ENCODE measurements around the gene TSKU. TPM values are rescaled to one million over a fixed set of nuclear protein-coding genes. Genes with fewer than 3 reads are reported as not detected.
"Not testable (repeated sequence)": the region's sequence is repeated elsewhere in the genome, so short reads cannot be mapped to it uniquely, and the experiment has no call there.

Gene TSKU
- polyA plus RNA-seq, 1 of the 3 experiments (the other 2 are of a cell fraction) = 20.7 TPM

DNA sequence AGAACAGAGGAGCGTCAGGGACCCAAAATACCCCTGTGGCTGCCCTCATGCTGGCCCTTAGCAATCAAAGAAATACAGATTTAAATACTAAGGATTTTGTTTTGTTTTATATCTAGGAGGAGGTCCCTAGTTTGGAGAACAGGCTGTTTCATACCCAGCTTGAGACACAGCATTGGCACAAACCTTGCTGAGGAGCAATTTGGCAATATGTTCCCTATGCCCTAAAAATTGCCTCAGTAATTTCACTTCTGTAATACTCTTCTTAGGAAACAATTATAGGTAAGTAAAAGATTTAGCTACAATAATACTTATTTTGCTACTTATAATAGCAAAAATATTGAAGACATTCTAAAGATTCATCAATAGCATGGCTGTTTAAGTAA, 37.0 kb downstream of the TSKU start:
- Histone ChIP-seq H3F3A (replicated peaks; ENCODE audit: insufficient read depth) (no peaks in the 10 kb centered on the region), H4K20me1 (ENCODE audit: insufficient read depth) (no peaks in the 10 kb centered on the region), H3K4me2 (no peak overlapping the region), H3K36me3 (replicated peaks in 1 of 2; ENCODE audit: control insufficient read depth in 1 of 2, insufficient read depth in 2 of 2, low read length in 1 of 2) (no peaks in the 10 kb centered on the region), H3K4me1 (ENCODE audit: control insufficient read depth in 1 of 2, insufficient read depth in 2 of 2, low read depth in 1 of 2, low read length in 1 of 2) (peaks cover 0 to 7% of the 10 kb centered on the region in 2 experiments; a peak in 2 of 4 replicates), H3K4me3 (ENCODE audit: low read depth in 2 of 2, low read length in 1 of 2) (no peak overlapping the region), H3K9ac (no peak overlapping the region), H3K9me2 (no peaks in the 10 kb centered on the region), H3K27me3 (ENCODE audit: insufficient read depth) (no peaks in the 10 kb centered on the region), H3K27ac (ENCODE audit: low read depth in 2 of 2, low read length in 1 of 2) (no peak overlapping the region), H3K79me2 (ENCODE audit: insufficient read depth) (no peaks in the 10 kb centered on the region), H2AFZ (ENCODE audit: low read depth) (no peak overlapping the region), H3K9me3 (0 out of 2 replicates have a peak, but pooled peaks cover 2% of the 10 kb centered on the region)
- ChIA-PET CTCF (interaction anchor here (15.9 kb wide), 1 partner anchor 99 kb away, joined by 216 read pairs; no protein-coding TSS in a partner anchor), POLR2A (no interaction called here)
- no peak for DNase-seq
- TF ChIP-seq, protein P1, sequence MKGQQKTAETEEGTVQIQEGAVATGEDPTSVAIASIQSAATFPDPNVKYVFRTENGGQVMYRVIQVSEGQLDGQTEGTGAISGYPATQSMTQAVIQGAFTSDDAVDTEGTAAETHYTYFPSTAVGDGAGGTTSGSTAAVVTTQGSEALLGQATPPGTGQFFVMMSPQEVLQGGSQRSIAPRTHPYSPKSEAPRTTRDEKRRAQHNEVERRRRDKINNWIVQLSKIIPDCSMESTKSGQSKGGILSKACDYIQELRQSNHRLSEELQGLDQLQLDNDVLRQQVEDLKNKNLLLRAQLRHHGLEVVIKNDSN (IDR thresholded peaks at IDR 0.05; ENCODE audit: borderline replicate concordance, low read depth) = no peak
- TF ChIP-seq, protein P2, sequence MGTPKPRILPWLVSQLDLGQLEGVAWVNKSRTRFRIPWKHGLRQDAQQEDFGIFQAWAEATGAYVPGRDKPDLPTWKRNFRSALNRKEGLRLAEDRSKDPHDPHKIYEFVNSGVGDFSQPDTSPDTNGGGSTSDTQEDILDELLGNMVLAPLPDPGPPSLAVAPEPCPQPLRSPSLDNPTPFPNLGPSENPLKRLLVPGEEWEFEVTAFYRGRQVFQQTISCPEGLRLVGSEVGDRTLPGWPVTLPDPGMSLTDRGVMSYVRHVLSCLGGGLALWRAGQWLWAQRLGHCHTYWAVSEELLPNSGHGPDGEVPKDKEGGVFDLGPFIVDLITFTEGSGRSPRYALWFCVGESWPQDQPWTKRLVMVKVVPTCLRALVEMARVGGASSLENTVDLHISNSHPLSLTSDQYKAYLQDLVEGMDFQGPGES (IDR thresholded peaks at IDR 0.05; ENCODE audit: low read depth, low read length) = no peak
- no peak for TF ChIP-seq TAF1 (IDR thresholded peaks at IDR 0.05; ENCODE audit: borderline replicate concordance, low read depth, low read length)
- no peak for TF ChIP-seq MXI1 (IDR thresholded peaks at IDR 0.05; ENCODE audit: low read depth, low read length)
- TF ChIP-seq SIN3A (IDR thresholded peaks at IDR 0.05; ENCODE audit: borderline replicate concordance, low read depth, low read length) = no peak
- no peak for TF ChIP-seq YY1 (IDR thresholded peaks at IDR 0.05; ENCODE audit: low read depth)
- TF ChIP-seq EP300 (IDR thresholded peaks at IDR 0.05; ENCODE audit: borderline replicate concordance in 1 of 2, low read depth in 1 of 2, low read length in 1 of 2) = no peak
- TF ChIP-seq, protein P3, sequence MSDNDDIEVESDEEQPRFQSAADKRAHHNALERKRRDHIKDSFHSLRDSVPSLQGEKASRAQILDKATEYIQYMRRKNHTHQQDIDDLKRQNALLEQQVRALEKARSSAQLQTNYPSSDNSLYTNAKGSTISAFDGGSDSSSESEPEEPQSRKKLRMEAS (IDR thresholded peaks at IDR 0.05; ENCODE audit: low read depth) = no peak
- WGBS (ENCODE audit: low lambda C conversion rate) = 40% methylated on average over 1 of the region's 1 CpG

DNA sequence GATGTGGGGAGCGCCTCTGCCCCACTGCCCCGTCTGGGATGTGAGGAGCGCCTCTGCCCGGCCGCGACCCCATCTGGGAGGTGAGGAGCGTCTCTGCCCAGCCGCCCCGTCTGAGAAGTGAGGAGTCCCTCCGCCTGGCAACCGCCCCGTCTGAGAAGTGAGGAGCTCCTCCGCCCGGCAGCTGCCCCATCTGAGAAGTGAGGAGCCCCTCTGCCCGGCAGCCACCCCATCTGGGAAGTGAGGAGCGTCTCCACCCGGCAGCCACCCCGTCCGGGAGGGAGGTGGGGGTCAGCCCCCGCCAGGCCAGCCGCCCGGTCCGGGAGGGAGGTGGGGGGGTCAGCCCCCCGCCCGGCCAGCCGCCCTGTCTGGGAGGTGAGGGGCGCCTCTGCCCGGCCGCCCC, 38.2 kb downstream of the TSKU start:
- H3K27ac ChIP-seq (ENCODE audit: low read depth in 2 of 2, low read length in 1 of 2); H2AFZ ChIP-seq (ENCODE audit: low read depth); H3K9me2 ChIP-seq; H3K4me1 ChIP-seq (ENCODE audit: control insufficient read depth in 1 of 2, insufficient read depth in 2 of 2, low read depth in 1 of 2, low read length in 1 of 2); H3K27me3 ChIP-seq (ENCODE audit: insufficient read depth); H4K20me1 ChIP-seq (ENCODE audit: insufficient read depth); DNase-seq; H3F3A ChIP-seq (replicated peaks; ENCODE audit: insufficient read depth); POLR2A ChIA-PET; H3K9me3 ChIP-seq; H3K4me3 ChIP-seq (ENCODE audit: low read depth in 2 of 2, low read length in 1 of 2); H3K79me2 ChIP-seq (ENCODE audit: insufficient read depth); H3K9ac ChIP-seq; H3K36me3 ChIP-seq (replicated peaks in 1 of 2; ENCODE audit: control insufficient read depth in 1 of 2, insufficient read depth in 2 of 2, low read length in 1 of 2); H3K4me2 ChIP-seq: not testable (repeated sequence)
- CTCF ChIA-PET = interaction anchor here (15.9 kb wide), 1 partner anchor 98 kb away, joined by 216 read pairs; no protein-coding TSS in a partner anchor
- WGBS (ENCODE audit: low lambda C conversion rate) = 97% methylated on average over 5 of the region's 29 CpGs

DNA sequence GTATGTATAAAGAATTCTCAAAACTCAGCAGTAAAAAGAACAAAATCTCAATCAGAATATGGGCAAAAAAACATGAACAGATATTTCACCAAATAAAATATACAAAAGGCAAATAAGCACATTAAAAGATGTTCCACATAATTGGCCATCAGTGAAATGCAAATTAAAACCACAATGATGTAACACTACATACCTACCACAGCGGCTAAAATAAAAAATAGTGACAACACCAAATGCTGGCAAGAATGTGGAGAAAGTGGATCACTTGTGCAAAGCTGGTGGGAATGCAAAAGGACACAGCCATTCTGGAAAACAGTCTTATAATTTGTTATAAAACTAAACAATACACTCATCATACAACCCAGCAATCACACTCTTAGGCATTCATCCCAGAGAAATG, 39.2 kb downstream of the TSKU start:
- no peak overlapping the region for H3K4me3 ChIP-seq (ENCODE audit: low read depth in 2 of 2, low read length in 1 of 2)
- no peak overlapping the region for H3K4me2 ChIP-seq
- peaks cover 0 to 7% of the 10 kb centered on the region in 2 experiments; a peak in 2 of 4 replicates for H3K4me1 ChIP-seq (ENCODE audit: control insufficient read depth in 1 of 2, insufficient read depth in 2 of 2, low read depth in 1 of 2, low read length in 1 of 2)
- H3K9ac ChIP-seq = no peak overlapping the region
- no peaks in the 10 kb centered on the region for H3K79me2 ChIP-seq (ENCODE audit: insufficient read depth)
- DNase-seq = no peak
- 79% methylated on average over 1 of the region's 1 CpG for WGBS (ENCODE audit: low lambda C conversion rate)
- no peaks in the 10 kb centered on the region for H3K27me3 ChIP-seq (ENCODE audit: insufficient read depth)
- H3K36me3 ChIP-seq (replicated peaks in 1 of 2; ENCODE audit: control insufficient read depth in 1 of 2, insufficient read depth in 2 of 2, low read length in 1 of 2) = no peaks in the 10 kb centered on the region
- CTCF ChIA-PET = interaction anchor here (15.9 kb wide), 1 partner anchor 97 kb away, joined by 216 read pairs; no protein-coding TSS in a partner anchor
- H3F3A ChIP-seq (replicated peaks; ENCODE audit: insufficient read depth) = no peaks in the 10 kb centered on the region
- no peak overlapping the region for H3K27ac ChIP-seq (ENCODE audit: low read depth in 2 of 2, low read length in 1 of 2)
- no peaks in the 10 kb centered on the region for H4K20me1 ChIP-seq (ENCODE audit: insufficient read depth)
- POLR2A ChIA-PET = no interaction called here
- H2AFZ ChIP-seq (ENCODE audit: low read depth) = no peak overlapping the region; the same call in 1 of the 2 replicates
- no peaks in the 10 kb centered on the region for H3K9me3 ChIP-seq
- H3K9me2 ChIP-seq = no peaks in the 10 kb centered on the region
- TF ChIP-seq ELF1 (IDR thresholded peaks at IDR 0.05) (no peak), MXI1 (IDR thresholded peaks at IDR 0.05; ENCODE audit: low read depth, low read length) (no peak), MEF2A (IDR thresholded peaks at IDR 0.05; ENCODE audit: borderline replicate concordance, low read depth) (no peak), YY1 (IDR thresholded peaks at IDR 0.05; ENCODE audit: low read depth) (no peak), TEAD4 (IDR thresholded peaks at IDR 0.05; ENCODE audit: borderline replicate concordance, insufficient read depth) (no peak), RXRA (IDR thresholded peaks at IDR 0.05; ENCODE audit: borderline replicate concordance, low read depth) (no peak)
- TF ChIP-seq, protein P4, sequence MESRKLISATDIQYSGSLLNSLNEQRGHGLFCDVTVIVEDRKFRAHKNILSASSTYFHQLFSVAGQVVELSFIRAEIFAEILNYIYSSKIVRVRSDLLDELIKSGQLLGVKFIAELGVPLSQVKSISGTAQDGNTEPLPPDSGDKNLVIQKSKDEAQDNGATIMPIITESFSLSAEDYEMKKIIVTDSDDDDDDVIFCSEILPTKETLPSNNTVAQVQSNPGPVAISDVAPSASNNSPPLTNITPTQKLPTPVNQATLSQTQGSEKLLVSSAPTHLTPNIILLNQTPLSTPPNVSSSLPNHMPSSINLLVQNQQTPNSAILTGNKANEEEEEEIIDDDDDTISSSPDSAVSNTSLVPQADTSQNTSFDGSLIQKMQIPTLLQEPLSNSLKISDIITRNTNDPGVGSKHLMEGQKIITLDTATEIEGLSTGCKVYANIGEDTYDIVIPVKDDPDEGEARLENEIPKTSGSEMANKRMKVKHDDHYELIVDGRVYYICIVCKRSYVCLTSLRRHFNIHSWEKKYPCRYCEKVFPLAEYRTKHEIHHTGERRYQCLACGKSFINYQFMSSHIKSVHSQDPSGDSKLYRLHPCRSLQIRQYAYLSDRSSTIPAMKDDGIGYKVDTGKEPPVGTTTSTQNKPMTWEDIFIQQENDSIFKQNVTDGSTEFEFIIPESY (IDR thresholded peaks at IDR 0.05; ENCODE audit: borderline replicate concordance, low read depth) = no peak
- TF ChIP-seq, protein P2 (IDR thresholded peaks at IDR 0.05; ENCODE audit: low read depth, low read length) = no peak
- TF ChIP-seq, protein P3 (IDR thresholded peaks at IDR 0.05; ENCODE audit: low read depth) = no peak
- TF ChIP-seq, protein P1 (IDR thresholded peaks at IDR 0.05; ENCODE audit: borderline replicate concordance, low read depth) = no peak

All from SK-N-SH (cell line).